ENCODE results near the gene PLEKHM1. TPM values are rescaled to one million over a fixed set of nuclear protein-coding genes. Genes with fewer than 3 reads are reported as not detected.
"Not testable (repeated sequence)": the region's sequence is repeated elsewhere in the genome, so short reads cannot be mapped to it uniquely, and the experiment has no call there.

The PLEKHM1 gene
- total and polyA plus RNA-seq, 8 donors: 13.3 to 30.7 (median 16.0) TPM

GRCh38 chr17:45447650-45448049 is 42.9 kb downstream of the PLEKHM1 start:
- H3K4me3 ChIP-seq; H3K9me3 ChIP-seq; H3K4me1 ChIP-seq; FAIRE-seq; intact Hi-C loops (cut with DNase I); H3K27me3 ChIP-seq; H3K36me3 ChIP-seq: not testable (repeated sequence)
- peak in 1 of 6 donors; percentile 7 for DNase-seq
- peak overlapping the region in 2 of 4 donors; percentile 1 to 46 for H3K27ac ChIP-seq
- 80 to 83% methylated on average over 14 of the region's 14 CpGs for WGBS, 2 donors
- peak in 2 of 4 donors; percentile 5 to 6 for ATAC-seq

GRCh38 chr17:45446872-45447625 is 43.5 kb downstream of the PLEKHM1 start:
- H3K4me1 ChIP-seq; H3K27me3 ChIP-seq; FAIRE-seq; H3K4me3 ChIP-seq; H3K9me3 ChIP-seq; H3K36me3 ChIP-seq; intact Hi-C loops (cut with DNase I): not testable (repeated sequence)
- peak overlapping the region in 2 of 4 donors; percentile 1 to 46 for H3K27ac ChIP-seq
- WGBS, 2 donors: 84 to 89% methylated on average over 8 of the region's 8 CpGs
- ATAC-seq (peak in 3 of 4 donors; percentile 18 to 43 (median 38)), DNase-seq (peak in 1 of 6 donors; percentile 31)

- H3K4me1 ChIP-seq; H3K27me3 ChIP-seq; H3K36me3 ChIP-seq; FAIRE-seq; intact Hi-C loops (cut with DNase I); H3K4me3 ChIP-seq; H3K9me3 ChIP-seq: not testable (repeated sequence)
- WGBS, 2 donors: 64 to 73% methylated on average over 16 of the region's 16 CpGs
- DNase-seq (peak in 1 of 6 donors; percentile 41), ATAC-seq (peak; percentile 33 to 76 (median 70))
- H3K27ac ChIP-seq: peak overlapping the region in 1 of 4 donors; percentile 19
These were observed 44.4 kb downstream of the PLEKHM1 start for GRCh38 chr17:45445901-45446743.

GRCh38 chr17:45444856-45445820 is 45.4 kb downstream of the PLEKHM1 start:
- H3K36me3 ChIP-seq; intact Hi-C loops (cut with DNase I); H3K27me3 ChIP-seq; FAIRE-seq; H3K4me1 ChIP-seq; H3K27ac ChIP-seq; ATAC-seq; H3K9me3 ChIP-seq; H3K4me3 ChIP-seq: not testable (repeated sequence)
- DNase-seq: peak in 1 of 6 donors; percentile 36
- 90 to 92% methylated on average over 21 of the region's 21 CpGs for WGBS, 2 donors

DNA sequence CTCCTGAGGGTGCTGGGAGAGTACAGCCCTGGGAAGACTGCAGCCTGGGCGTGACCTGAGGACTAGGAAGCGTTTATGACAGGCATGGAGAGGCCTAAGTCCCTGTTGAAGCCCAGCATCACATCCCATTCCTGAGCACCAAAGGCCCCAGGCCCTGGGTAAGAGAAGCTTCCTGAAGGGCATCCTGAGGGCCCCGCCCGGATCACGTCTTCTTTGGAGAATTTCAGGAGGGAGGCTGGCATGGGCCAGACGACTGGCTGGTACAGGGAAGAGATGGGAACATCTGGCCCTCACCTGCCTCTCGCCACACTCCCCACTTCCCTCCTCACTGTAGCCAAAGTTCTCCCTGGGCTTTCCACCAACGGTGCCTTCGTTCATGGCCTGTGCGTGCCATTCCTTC is 46.2 kb downstream of the PLEKHM1 start:
- DNase-seq: peak in 1 of 6 donors; percentile 17
- intact Hi-C loops (cut with DNase I): not testable (repeated sequence)
- WGBS, 2 donors: 87 to 92% methylated on average over 9 to 10 of the region's 10 CpGs

GRCh38 chr17:45443371-45444260 is 46.9 kb downstream of the PLEKHM1 start:
- intact Hi-C loops (cut with DNase I); FAIRE-seq; H3K27ac ChIP-seq; H3K36me3 ChIP-seq; H3K4me1 ChIP-seq; ATAC-seq; H3K9me3 ChIP-seq; H3K4me3 ChIP-seq; H3K27me3 ChIP-seq: not testable (repeated sequence)
- WGBS, 2 donors: 89 to 92% methylated on average over 8 to 10 of the region's 10 CpGs
- peak in 1 of 6 donors; percentile 35 for DNase-seq

More for the DNA sequence above, 46.2 kb downstream of the PLEKHM1 start:
- not testable (repeated sequence) for H3K4me3 ChIP-seq, H3K36me3 ChIP-seq, H3K4me1 ChIP-seq, FAIRE-seq, H3K27me3 ChIP-seq, H3K27ac ChIP-seq, ATAC-seq, H3K9me3 ChIP-seq
